ENCODE results near the gene ALX1. TPM values are rescaled to one million over a fixed set of nuclear protein-coding genes. Genes with fewer than 3 reads are reported as not detected.

Gene ALX1
- polyA plus RNA-seq (2013, experiment 1 of 2; ENCODE audit: insufficient read length), result 0.99 TPM
- polyA plus RNA-seq (2013, experiment 2 of 2; ENCODE audit: insufficient read length), result 0.65 TPM

GRCh38 chr12:85280165-85280983 lies at the start of gene ALX1:
Gene ALX1 (plus strand): TSS chr12:85280220. CDS start chr12:85280262, 42 bp downstream.
- peak; percentile 58 for DNase-seq

GRCh38 chr12:85237327-85237726 lies 42.7 kb upstream of the ALX1 start:
- peak; percentile 2 for DNase-seq

- no peak for DNase-seq
These were observed 35.5 kb upstream of the ALX1 start for GRCh38 chr12:85244561-85244960.

GRCh38 chr12:85253853-85254252 lies 26.2 kb upstream of the ALX1 start:
- DNase-seq, result no peak

DNA sequence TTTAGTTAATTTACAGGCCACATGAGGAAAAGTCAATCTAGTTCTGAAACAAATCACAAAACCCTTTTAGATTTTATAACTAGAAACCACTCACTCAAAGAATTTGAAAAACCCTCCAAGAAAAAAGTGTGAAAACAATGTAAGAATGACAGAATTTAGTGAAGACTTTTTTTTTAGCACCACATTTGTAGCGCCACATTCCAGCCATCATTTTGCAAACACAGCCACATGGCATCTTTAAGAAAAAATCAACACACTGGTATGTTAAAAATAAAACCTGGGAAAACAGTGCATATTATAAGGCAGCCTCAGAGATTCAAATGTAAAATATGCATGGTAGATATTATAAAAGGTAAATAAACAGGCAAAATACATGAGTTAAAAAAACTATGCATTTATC lies 22.3 kb upstream of the ALX1 start:
- no peak for DNase-seq

GRCh38 chr12:85260447-85260846 lies 19.6 kb upstream of the ALX1 start:
- no peak for DNase-seq

GRCh38 chr12:85260896-85261295 lies 19.1 kb upstream of the ALX1 start:
- DNase-seq, result no peak

- DNase-seq, result no peak
These were observed 13.7 kb upstream of the ALX1 start for GRCh38 chr12:85266356-85266755.

DNA sequence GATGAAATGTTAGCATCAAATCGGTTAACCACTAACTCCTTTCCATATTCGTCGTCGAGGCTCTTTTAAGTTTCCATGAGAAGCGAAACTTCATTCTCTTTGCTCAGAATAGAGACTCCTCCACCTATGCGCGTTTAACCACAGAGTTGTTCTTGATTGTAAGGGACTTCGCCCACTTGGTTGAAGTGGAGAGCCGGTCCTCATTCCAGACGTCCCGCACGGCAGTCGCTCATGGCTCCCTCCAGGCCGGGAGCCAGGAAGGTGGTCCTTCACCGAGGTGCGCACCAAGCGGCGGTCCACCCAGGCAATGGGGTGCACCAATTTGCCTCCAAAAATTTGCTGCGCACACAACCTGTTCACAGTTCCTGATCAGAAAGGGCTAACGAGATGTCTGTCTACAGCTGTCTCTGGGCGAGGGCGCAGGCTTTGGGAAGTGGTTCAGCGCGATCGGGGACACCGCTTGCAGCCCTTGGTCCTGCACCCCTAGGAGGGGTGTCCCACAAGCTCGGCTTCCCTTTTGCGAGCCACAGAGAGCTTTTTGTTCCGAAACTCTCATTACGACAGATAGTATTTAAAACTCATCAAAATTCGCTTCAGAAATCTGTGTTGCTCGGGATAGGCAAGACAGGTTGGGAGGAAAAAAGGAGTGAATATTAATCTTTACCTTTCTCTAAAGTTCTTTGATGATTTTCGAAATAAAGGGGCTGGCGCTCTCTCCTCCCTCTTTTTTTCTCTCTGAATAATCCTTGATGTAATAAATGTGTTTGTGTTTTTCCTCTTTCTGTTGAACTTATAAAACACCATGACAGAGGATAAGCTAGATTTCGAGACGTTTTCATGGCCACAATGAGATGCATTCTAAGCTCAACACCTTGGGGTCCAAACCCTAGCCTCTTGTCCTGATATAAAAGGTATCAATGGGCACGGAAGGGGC lies 6.4 kb upstream of the ALX1 start:
- no peak for DNase-seq

DNA sequence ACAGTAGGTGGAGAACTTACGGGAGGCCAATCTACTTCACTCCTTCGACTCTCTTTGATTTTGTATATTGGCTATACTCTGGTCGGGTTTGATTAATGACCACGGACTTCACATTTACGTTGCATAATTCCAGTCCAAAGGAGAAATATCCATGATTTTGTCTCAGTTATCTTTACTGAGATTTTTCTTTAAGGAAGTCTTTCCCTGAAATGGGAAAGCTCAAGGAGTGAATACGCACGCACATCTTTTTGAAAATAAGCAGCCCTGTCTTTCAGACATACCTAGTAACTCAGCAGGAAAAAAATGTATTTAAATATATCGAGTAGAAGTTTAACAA lies 5.7 kb upstream of the ALX1 start:
- DNase-seq, result no peak

DNA sequence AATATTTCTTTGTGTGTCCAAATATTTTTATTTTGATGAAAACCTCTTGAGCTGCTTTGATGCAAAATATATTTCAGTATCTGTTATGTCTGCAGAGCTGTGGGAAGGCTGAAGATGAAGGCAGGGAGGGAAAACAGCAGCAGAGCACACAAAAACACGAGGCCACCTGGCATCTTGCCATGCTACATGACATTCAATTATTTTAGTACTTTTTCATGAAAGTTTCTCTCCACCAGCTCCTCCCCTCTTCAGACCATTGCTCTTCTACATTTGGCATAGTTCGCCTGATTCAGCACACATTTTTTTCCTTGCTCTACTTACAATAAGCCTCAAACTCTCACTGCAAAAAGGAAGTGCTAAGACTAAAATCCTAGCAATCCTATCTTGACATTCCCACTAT lies 4.6 kb upstream of the ALX1 start:
- no peak for DNase-seq

- no peak for DNase-seq
These were observed 2.8 kb upstream of the ALX1 start for GRCh38 chr12:85277191-85277590.

GRCh38 chr12:85277900-85278597 lies 2.0 kb upstream of the ALX1 start:
- DNase-seq, result no peak

DNA sequence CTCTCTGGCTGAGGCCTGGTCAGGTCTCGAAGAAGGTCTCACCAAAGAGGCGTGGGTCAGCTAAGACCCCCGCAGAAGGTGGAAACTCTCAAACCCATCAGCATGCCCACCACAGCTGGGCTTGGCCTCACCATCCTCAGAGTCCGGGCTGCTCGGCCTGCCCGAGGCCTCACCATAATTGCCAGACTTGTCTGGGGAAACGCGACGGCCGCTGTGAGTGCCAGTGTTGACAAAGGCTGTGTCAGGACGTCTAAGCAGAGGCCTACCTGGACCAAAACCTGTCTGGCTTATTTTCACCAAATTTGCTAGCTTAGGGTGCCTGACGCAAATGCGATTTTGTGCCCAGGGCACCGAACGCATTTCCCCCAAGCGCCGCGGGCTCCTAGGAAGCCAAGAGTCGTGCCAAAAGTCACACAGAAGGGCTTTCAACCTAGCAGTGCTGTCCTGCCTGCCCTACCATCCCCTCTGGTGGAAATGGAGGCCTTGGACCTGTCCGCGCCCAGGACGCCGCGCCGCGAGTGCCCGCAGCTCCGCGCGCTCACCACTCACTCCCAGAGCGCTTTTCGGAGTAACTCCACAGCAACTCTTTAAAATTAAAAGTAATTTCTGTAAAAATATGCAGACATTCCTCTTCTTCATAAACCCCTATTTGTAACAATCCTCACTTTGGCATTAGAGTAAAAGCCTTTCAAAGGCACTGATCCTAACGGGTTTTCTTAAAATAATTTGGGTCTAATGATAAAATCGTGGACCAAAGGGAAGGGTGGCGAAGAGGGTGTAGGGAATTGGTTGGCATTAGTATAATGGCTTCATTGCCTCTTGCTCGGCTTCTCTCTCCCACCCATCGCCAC lies 1.2 kb upstream of the ALX1 start:
- DNase-seq, result no peak

DNA sequence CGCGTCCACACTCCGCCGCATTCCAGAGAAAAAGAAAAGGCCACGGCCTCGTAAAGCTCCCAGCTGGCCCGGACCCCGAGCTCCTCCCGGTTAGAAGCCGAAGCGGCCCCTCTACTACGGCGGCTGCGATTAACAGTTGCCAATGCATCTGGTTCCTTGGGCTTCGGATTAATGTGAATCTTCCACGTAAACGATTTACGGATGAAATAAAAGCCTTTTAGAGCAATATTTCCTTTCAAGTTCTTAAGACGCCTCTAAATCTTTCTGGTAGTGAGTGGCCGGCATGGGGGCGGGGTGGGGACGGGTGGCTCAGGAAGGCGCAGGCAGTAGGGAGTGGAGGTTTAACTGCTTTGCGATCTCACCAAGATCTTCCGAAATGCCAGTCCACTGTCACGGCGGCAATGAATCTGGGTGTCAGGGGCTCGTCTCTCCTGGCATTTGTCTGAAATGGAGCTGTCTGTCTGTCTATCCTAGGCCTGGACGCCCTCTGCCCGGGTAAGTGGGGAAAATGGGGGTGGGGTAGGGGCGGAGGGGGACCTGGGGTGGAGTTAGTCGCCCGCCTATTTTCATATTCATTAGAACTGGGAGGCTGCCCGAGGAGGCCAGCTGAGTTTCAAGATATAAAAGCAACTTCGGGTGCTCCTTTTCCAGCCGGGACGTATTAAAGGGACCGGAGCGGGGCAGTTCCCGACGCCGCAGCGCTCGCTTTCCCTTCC lies 413 bp upstream of the ALX1 start:
- no peak for DNase-seq

DNA sequence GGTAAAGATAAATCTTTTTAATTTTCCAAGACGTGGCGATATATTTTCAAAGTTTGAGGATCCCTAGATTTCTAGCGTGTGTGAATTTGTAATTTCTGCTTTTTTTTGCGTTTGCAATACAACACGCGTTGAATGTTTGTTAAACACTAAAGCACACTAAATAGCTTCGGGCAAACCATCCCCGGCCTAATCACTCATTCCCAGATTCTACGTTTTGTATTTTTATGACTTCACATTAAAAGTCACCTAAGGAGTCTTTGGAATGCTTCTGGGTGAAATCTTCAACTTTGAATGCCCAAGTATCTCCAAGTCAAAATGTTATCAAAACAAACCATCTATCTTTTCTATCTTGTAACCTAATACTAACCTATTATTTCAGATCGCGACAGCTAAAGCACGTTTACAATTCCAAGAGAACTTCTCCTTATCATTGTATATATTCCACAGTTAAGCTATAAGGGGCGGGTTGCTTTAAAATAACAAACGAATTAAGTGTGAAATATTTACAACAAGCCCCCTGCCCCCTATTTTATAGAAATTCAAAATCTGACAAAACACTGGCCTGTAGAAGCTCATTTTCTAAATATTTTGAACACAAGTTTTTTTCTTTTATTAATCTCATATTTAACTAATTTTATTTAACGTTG lies 1.1 kb downstream of the ALX1 start:
- no peak for DNase-seq

DNA sequence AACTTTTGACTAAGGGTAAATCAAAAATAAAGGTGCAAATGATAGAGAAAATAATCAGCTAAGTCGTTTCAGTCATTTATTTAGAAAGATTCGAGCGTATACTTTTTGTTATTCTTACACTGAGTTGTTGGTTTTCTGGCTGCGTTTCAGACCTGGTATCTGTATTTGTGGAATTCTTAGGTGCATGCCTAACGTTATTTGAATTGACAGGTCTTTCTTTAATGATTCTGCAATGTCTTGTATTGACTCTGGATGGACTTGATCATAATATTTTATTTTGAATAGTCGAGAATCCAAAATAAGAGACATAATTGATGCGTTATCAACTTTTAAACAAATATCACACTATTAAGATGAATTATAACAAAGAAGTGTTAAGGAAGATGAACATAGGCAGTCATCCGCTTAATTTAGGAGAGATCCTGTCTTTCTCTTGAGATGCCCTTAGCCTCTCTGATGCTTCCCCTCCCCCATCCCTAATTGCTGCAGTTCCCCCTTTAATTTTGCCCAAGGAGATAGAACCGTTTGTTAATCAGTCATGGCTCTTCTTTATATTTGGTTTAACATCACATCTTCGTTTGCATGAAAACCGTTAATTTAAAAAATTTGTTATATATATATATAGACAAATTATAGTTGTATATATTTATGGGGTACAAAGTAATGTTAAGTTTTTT lies 1.8 kb downstream of the ALX1 start:
- DNase-seq, result no peak

DNA sequence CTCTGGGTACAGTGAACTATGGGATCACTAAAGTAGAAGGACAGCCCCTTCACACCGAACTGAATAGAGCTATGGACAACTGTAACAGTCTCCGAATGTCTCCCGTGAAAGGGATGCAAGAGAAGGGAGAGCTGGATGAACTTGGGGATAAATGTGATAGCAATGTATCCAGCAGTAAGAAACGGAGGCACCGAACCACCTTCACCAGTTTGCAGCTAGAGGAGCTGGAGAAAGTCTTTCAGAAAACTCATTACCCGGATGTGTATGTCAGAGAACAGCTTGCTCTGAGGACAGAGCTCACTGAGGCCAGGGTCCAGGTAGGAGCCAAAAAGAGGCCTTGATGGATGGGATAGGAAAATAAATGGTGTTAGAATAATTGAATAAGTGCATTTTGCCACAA lies 3.5 kb downstream of the ALX1 start:
- no peak for DNase-seq

DNA sequence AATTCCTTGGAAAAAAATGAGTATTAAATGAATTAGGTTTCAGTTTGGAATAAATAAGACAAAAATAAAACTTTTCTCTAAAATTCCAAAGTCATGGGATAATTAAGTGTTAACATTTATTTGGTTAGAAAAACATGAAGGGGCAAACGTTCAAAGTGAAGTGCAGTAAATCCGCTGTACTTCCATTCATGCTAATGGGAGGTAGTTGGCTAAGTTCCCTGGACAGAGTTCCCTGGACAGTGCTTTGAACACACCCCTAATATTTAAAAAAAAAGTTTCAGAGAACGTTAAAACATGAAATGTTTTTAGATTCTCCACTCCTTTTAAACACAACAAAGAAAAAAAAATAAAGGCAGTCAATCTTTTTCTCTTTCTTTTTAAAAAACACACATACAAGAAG lies 16.3 kb downstream of the ALX1 start:
- DNase-seq, result no peak

DNA sequence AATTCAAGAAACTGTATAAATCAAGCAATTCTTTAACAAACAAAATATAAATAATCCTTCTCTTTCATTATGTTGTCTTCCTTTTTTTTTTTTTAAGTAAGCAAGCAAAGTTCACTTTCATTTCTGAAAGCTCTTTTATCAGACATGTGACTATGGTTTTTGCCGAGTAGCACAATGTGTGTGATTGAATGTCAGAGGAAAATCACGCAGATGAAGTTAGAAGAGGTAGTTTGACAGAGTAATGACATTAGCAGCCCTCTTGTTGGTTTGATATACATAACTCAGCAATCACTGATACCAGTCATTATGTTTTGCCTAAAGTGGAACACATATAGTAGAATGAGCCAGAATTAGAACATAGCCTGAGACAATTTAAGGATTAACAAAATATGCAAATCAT lies 19.0 kb downstream of the ALX1 start:
- DNase-seq, result no peak

All from fibroblast of skin of abdomen (primary cell).